HCEC 1CT (cell line): ENCODE measurements around the gene RPL38.

ENCODE experiments used
- DNase-seq: peaks from one replicate; pipeline ENCODE4 v3.0.0-alpha.2; 2017

RPL38 gene

GRCh38 chr17:74227271-74228080 is 24.0 kb downstream of the RPL38 start:
- DNase-seq: no peak

GRCh38 chr17:74228306-74228978 is 25.0 kb downstream of the RPL38 start:
- no peak for DNase-seq

GRCh38 chr17:74230896-74231295 is 27.4 kb downstream of the RPL38 start:
- DNase-seq: no peak

- no peak for DNase-seq
Measured at GRCh38 chr17:74231928-74232907, 28.7 kb downstream of the RPL38 start.

GRCh38 chr17:74233937-74234336 is 30.5 kb downstream of the RPL38 start:
- no peak for DNase-seq

- no peak for DNase-seq
Measured at GRCh38 chr17:74234486-74234885, 31.0 kb downstream of the RPL38 start.

DNA sequence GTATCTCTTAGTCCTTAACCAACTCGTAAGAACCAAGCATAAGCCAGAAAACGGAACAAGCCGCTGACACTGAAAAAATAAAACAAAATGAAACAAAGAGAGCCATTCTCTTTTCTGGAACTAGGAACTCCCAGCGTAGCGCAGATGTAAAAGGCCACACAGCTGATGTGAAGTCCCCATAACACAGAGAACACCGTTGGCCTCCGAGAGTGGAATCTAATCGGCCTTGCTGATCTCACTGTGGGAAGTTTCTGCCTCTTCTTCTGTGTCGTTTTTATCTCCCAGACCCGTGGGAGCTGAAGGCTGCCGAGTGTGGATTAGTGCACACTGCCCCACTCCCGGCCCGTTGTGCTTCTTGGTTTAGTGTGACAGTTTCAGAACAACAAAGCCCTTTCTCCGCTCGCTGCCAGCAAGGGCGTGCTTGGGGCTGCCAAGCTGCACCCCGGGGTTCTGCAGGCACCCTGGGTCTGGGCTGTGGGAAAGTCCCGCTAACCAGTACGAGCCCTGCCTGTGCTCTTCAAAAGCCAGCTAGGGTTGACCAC is 31.6 kb downstream of the RPL38 start:
- DNase-seq: no peak

- no peak for DNase-seq
Measured at GRCh38 chr17:74235911-74236371, 32.5 kb downstream of the RPL38 start.

- no peak for DNase-seq
Measured at GRCh38 chr17:74237321-74237720, 33.8 kb downstream of the RPL38 start.

- no peak for DNase-seq
Measured at GRCh38 chr17:74239172-74239571, 35.7 kb downstream of the RPL38 start.

- DNase-seq: no peak
Measured at GRCh38 chr17:74240618-74241205, 37.2 kb downstream of the RPL38 start.

GRCh38 chr17:74241431-74241830 is 38.0 kb downstream of the RPL38 start:
- DNase-seq: no peak

DNA sequence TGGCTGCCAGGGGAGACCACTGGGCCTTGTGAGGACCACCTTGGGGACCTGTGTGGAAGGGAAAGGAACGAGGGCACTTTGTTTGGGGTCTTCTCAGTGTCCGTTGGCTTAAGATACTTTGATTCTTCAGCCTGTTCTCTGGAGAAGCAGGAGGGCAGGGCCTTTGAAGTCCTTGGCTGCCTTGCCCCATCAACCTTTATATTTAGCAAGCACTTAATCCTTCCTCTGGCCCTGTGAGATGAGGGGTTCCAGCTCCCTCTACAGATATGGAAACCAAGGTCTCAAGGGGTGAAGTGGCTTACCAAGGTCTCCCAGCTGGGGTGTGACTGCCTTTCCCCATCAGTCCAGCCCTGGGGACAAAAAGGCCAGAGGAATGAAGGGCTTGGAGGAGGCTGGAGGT is 38.4 kb downstream of the RPL38 start:
- DNase-seq: no peak

GRCh38 chr17:74243013-74243755 is 39.7 kb downstream of the RPL38 start:
- DNase-seq: no peak

- DNase-seq: no peak
Measured at GRCh38 chr17:74244128-74244527, 40.6 kb downstream of the RPL38 start.

DNA sequence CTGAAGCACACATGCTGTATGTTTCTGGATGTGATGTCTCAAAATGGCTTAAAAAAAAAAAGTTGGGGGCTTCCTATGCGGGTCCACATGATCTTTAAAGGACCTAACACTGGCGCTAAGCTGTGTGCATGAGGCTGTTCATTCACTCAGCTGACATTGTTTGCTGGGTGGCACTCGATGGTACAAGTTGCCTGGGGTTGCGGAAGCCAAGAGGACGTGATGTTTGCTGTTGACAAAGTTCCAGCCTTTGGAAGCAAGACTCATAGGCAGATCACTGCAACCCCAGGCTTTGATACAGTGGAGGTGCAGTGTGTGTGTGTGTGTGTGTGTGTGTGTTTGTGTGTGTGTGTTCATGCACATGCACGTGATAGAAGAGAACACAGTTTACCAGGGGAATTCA is 41.1 kb downstream of the RPL38 start:
- DNase-seq: no peak

- DNase-seq: no peak
Measured at GRCh38 chr17:74245145-74245831, 41.8 kb downstream of the RPL38 start.

DNA sequence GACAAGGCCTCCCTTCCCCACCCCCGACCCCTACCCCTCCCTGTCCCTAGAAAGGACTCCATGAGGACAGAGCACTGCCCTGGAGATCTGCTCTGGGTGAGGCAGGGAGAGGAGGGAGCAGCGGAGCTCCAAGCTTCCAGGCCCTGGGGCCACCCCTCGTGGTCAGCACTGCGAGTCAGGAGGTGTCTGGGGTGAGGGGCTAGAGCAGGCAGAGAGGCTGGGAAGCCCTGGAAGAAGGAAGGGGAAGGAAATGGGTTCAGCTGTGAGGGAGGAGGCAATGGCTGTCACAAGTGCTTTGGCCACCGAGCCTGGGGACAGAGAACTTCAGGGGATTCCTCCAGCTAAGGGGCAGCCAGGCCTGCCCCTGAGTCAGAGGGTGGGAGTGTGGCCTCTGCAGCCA is 42.4 kb downstream of the RPL38 start:
- no peak for DNase-seq

DNA sequence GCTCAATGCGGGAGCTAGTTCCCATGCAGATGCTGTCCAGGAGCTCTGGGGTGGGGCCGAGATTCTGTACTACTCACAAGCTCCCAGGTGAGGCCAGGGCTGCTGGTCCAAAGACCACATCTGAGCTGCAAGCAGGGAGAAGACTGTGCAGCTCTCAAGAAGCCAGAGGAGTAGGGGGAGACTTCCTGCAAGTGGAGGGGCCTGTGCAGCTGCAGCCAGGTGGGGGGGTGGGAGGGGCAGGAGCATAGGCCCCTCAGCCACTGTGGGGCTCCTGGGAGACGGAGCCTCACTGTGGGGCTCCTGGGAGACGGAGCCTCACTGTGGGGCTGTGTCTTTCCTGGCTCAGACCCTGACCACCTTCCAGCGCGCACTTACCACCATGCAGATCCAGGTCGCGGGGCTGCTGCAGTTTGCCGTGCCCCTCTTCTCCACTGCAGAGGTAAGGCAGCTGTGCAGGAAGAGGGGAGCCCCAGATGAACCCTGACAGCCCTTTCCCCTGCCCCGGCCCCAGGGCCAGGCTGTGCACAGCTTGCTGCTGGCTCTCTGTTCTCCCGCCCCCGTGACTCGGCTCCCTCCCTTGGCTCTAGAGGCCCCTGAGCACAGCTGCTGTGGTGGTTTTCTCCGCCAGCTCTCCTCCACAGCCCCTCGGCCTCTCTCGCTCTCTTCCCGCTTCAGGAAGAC is 46.3 kb downstream of the RPL38 start:
- DNase-seq: no peak

- DNase-seq: no peak
Measured at GRCh38 chr17:74250324-74250995, 47.0 kb downstream of the RPL38 start.
